NCI-H146 treated with DMSO at 0.1 percent for 48 hours (cell line): ENCODE data around the gene TNFAIP1.

Experiments used
- DNase-seq: peaks from one replicate; lab custom pipeline; 2025; ENCODE audit not compliant: unreplicated experiment; lab: John Stamatoyannopoulos, UW

The TNFAIP1 gene

GRCh38 chr17:28395426-28395825, 59.9 kb downstream of the TNFAIP1 start:
- no peak for DNase-seq

DNA sequence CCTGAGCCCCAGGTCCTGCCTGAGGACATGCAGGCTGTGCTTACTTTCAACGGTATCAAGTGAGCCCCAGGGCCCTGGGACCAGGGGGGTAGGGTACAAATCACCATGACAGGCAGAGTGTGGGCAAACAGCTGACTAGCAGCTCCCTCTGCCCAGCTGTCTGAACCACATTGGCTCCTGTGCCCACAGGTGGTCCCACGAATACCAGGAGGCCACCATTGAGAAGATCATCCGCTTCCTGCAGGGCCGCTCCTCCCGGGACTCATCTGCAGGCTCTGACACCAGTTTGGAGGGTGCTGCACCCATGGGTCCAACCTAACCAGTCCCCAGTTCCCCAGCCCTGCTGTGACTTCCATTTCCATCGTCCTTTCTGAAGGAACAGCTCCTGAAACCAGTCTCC, 60.4 kb downstream of the TNFAIP1 start:
- no peak for DNase-seq
